DMS114 treated with DMSO at 0.1 percent for 48 hours (cell line): ENCODE measurements around the gene MAFB.

Experiments
- DNase-seq: peaks from one replicate; lab custom pipeline; 2025; ENCODE audit not compliant: unreplicated experiment; lab: John Stamatoyannopoulos, UW

The MAFB gene

DNA sequence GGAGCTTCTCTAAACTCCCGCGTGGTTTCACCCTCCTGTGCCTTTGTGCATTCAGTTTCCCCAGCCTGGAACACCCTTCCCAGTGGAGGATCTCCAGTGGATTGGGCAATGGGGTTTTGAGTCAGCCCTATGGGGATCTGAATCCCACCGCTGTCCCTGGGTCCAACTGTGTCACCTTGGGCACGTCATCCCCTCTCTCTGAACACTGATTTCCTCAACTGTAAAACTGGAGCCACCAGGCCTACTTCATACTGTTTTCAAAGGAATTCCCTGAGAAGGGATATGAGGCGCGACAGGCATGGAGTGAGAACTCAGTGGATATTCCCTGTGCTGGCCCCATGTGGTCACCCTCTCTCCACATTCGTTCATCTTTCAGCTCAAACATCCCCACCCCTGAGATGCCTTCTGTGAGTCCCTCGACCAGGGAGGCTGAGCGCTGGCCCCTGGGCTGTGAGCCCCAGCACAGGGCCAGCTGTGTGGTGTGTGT is 25.7 kb downstream of the MAFB start:
- DNase-seq = no peak

- DNase-seq = no peak
These were observed 29.5 kb downstream of the MAFB start for GRCh38 chr20:40659567-40659966.

GRCh38 chr20:40658509-40658908 is 30.5 kb downstream of the MAFB start:
- no peak for DNase-seq

DNA sequence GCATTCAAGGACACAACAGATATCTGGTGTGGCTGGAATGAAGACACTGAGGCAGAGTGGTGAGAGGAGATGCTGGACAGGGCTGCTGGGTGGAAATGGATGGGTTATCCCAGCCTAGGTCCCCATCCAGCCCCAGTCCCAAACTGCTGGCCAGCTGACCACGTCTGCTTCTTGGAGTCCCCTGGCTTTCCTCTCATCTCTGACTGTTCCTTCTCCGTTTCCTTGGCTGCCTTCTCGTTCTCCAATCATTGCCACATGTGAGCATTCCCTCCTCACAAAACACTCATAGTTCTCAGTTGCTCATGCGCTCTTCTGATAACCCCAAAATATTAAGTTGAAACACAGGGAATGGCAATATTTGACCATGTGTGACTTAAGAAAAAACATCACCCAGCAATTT is 31.5 kb downstream of the MAFB start:
- no peak for DNase-seq

GRCh38 chr20:40655451-40655850 is 33.6 kb downstream of the MAFB start:
- no peak for DNase-seq

- no peak for DNase-seq
These were observed 34.2 kb downstream of the MAFB start for GRCh38 chr20:40654876-40655275.

DNA sequence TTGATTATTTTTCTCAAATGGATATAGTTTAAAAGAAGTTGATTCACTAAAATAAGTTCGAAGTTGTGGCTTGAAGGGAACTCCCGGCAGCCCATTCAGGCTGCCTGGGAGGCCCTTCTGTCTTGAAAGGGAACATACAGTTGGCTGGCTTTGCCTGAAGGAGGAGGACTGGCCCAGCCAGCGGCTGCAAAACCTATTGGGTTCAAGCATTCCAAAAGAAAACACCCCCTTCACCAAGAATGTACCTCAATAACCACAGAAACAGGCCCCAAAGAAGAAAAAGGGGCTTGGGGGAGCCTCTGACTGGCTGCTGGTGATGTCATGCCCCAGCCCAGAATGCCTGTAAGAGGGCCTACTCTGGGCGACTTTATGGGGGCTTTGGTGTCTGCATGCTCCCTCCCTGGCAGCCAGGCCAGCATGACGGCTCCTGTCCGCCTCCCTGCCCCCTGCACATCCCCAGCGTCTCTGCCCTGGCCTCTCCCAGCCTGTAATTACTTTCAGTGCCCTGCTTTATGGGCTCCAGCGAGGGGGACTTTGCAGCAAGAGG is 36.5 kb downstream of the MAFB start:
- no peak for DNase-seq

- DNase-seq = no peak
These were observed 37.9 kb downstream of the MAFB start for GRCh38 chr20:40651151-40651550.

- DNase-seq = no peak
These were observed 38.3 kb downstream of the MAFB start for GRCh38 chr20:40650707-40651106.

GRCh38 chr20:40648210-40649072 is 40.6 kb downstream of the MAFB start:
- no peak for DNase-seq

DNA sequence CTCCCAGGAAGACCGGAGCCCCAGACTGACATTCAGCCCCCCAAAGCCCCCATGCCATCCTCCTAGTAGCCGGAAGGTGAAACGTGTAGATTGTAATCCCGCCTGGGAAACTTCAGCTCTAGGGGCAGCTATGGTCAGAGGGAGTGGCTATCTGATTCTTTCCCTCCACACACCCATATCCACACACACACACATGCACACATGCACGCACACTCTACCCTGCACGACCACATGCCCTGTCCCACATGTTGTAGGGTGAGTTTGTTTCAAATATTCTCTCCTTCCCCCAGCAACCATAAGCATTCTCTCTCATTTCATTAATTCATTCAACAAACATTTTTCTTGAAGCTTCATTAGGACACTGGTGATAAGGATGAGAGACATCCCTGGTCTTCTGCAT is 42.2 kb downstream of the MAFB start:
- DNase-seq = no peak

- DNase-seq = no peak
These were observed 42.7 kb downstream of the MAFB start for GRCh38 chr20:40646361-40646760.

- no peak for DNase-seq
These were observed 44.2 kb downstream of the MAFB start for GRCh38 chr20:40644863-40645262.

GRCh38 chr20:40643891-40644290 is 45.1 kb downstream of the MAFB start:
- DNase-seq = no peak

- DNase-seq = no peak
These were observed 47.2 kb downstream of the MAFB start for GRCh38 chr20:40641809-40642208.

DNA sequence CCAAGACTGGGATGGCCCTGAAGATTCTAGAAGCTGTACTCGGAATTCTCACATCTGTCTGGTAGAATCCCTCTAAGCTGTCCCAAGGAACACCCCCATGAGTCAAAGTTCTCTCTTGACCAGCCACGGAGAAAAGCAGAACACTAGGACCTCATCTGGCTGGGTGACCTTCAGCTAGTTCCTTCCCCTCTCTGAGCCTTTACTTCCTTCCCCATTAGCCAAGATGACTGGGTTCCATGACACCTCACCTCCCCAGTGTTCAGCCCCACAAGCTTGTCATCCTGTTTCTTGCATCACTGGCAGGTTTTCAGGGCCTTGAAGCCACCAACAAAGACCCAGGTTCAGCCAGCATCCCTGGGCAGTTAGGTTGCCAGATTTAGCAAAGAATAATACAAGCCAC is 47.8 kb downstream of the MAFB start:
- no peak for DNase-seq

DNA sequence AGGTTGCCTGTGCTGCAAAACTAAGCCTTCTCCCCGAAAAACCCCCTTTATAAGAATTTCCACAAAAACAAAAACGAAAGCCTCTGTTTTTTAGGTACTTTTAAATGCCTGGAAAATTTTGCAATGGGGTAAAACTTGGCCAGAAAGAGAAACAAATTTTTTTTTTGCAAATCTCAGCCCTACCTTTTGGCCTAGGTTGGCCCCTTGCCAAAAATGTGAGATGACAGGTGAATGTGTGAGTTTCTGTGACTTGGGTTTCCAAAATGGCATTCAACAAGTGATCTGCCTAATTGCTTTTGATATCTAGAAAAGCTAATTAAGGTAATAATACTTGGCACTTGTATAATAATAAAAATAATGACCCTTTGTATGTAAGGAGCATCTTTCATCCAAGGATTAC is 48.4 kb downstream of the MAFB start:
- no peak for DNase-seq

DNA sequence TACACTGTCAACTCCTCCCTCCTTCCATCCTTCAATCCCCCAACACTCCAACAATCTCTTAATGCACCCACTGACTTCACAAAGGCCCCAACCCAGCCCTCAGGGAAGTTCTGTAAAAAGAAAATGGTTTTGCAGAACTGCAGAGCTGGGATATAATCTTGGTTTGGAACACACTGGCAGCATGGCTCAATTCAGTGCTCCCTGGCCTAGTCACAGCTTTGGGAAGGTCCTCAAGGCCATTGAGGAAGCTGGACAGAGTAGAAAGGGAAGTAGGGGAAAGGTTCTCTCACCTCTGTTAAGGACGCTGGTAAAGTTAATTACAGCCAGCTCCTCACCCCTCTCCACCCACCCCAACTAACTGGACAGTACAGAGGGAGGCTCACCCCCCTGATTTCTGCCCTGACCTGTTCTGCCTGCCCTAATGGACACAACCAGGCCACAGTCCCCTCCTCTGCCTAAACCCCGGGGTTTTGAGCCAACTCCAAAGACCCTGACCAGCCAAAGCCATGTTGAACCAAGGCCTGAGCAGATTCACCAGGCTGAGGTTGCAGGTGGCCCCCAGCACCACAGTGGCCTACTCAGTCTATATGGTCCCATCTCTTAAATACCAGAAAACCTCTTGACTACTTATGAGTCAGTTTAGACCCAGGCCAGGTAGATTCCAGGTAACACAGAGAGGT is 49.2 kb downstream of the MAFB start:
- DNase-seq = no peak

DNA sequence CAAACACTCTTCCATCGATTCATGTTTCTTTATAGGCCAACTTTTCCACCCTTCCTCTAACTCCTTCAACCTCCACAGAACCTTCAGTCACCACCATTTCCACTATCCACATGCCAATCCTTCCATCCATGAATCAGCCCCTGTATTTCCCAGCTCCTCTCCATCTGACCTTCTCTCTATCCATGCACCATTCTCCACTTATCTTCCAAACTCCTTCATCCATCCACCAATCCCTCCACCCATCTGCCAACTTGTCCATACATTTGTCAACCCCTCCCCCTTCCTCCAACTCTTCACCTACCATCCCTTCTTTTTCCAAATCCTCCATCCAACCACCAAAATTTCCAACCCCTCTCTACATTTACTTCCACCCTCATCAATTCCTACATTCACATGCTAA is 49.9 kb downstream of the MAFB start:
- no peak for DNase-seq

GRCh38 chr20:40638414-40638813 is 50.6 kb downstream of the MAFB start:
- DNase-seq = no peak

DNA sequence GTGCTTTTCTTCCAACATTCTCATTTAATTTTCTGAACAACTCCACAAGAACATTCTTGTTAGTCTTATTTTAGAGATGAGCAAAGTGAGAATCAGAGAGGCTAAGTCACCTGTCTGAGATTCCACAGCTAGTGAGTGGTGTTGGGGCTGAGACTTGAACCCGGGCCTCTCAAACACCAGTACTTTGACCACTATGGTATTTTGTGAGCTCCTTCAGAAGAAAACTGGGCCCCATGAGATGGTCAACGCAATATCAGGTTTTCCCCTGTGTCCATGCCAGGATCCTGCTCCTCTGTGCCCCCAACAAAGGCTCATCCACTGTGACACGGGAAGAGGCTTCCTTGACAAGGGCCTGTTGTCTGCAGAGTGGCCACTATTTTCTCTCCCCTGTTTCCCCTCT is 51.9 kb downstream of the MAFB start:
- DNase-seq = no peak

- no peak for DNase-seq
These were observed 52.5 kb downstream of the MAFB start for GRCh38 chr20:40636486-40636885.
